HUES6 (cell line): ENCODE measurements around the gene EID1.
"Not testable (repeated sequence)": the region's sequence is repeated elsewhere in the genome, so short reads cannot be mapped to it uniquely, and the experiment has no call there.

Experiments used
- H3K27ac ChIP-seq: 2 replicates; pipeline ENCODE4 v1.7.0; 2013; ENCODE audit warnings: low read depth, mild to moderate bottlenecking, low read length, inconsistent platforms
- H3K27me3 ChIP-seq: 2 replicates; pipeline ENCODE4 v1.6.1; 2013; ENCODE audit warnings: low read length; ENCODE audit not compliant: control insufficient read depth, insufficient read depth
- H3K36me3 ChIP-seq: 2 replicates; pipeline ENCODE4 v1.6.1; 2013; ENCODE audit warnings: low read length; ENCODE audit not compliant: control insufficient read depth, insufficient read depth
- H3K4me1 ChIP-seq: 2 replicates; pipeline ENCODE4 v1.6.1; 2013; ENCODE audit warnings: low read length; ENCODE audit not compliant: control insufficient read depth, insufficient read depth
- H3K4me3 ChIP-seq: 2 replicates; pipeline ENCODE4 v1.5.1; 2013; ENCODE audit warnings: low read depth, low read length
- H3K9ac ChIP-seq: one replicate; pipeline ENCODE4 v1.6.1; 2013; ENCODE audit warnings: mild to moderate bottlenecking, low read length
- H3K9me3 ChIP-seq: 2 replicates; pipeline ENCODE4 v1.6.1; 2013; ENCODE audit warnings: low read depth, low read length; ENCODE audit not compliant: control insufficient read depth, insufficient read depth

Gene EID1

DNA sequence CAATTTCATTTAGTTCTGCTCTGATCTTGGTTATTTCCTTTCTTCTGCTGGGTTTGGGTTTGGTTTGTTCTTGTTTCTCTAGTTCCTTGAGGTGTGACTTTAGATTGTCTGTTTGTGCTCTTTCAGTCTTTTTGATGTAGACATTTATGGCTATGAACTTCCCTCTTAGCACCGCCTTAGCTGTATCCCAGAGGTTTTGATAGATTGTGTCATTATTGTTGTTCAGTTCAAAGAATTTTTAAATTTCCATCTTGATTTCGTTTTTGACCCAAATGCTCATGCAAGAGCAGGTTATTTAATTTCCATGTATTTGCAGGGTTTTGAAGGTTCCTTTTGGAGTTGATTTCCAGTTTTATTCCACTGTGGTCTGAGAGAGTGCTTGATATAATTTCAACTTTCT is 32.6 kb downstream of the EID1 start:
- H3K9ac ChIP-seq, H3K27me3 ChIP-seq, H3K36me3 ChIP-seq, H3K9me3 ChIP-seq, H3K27ac ChIP-seq, H3K4me1 ChIP-seq, H3K4me3 ChIP-seq: not testable (repeated sequence)

DNA sequence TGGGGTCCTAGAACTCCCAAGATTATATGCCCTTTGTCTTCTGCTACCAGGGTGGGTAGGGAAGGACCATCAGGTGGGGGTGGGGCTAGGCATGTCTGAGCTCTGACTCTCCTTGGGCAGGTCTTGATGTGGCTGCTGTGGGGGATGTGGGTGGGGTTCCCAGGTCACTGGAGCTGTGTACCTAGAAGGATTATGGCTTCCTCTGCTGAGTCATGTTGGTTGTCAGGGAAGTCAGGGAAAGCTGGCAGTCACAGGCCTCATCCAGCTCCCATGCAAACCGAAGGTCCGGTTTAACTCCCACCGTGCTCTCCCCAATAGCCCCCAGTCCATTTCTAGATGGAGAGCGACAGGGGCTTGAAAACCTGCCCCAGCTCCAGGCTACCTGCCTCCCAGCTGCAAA is 35.2 kb downstream of the EID1 start:
- Histone ChIP-seq H3K9me3 (no peaks in the 10 kb centered on the region), H3K9ac (no peak overlapping the region), H3K4me1 (no peaks in the 10 kb centered on the region; the same call in 1 of the 2 replicates), H3K27me3 (no peaks in the 10 kb centered on the region), H3K36me3 (no peaks in the 10 kb centered on the region), H3K4me3 (no peak overlapping the region), H3K27ac (no peak overlapping the region)

DNA sequence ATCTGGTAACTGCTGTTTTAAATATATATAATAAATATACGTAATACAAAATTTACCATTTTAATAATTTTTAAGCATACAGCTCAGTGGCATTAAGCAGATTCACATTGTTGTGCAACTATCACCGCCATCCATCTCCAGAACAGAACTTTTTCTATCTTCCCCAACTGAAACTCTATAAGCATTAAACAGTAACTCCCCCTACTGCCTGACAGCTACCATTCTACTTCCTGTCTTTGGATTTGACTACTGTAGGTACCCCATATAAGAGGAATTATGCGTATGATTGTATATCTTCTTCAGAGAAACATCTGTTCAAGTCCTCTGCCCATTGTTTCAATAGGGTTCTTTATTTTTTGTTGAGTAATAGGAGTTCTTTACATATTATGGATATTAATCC is 36.8 kb downstream of the EID1 start:
- no peak overlapping the region for H3K4me3 ChIP-seq
- no peaks in the 10 kb centered on the region for H3K9me3 ChIP-seq
- no peaks in the 10 kb centered on the region for H3K27me3 ChIP-seq
- H3K4me1 ChIP-seq = no peaks in the 10 kb centered on the region; the same call in 1 of the 2 replicates
- H3K36me3 ChIP-seq = no peaks in the 10 kb centered on the region
- no peak overlapping the region for H3K9ac ChIP-seq
- H3K27ac ChIP-seq = no peak overlapping the region

DNA sequence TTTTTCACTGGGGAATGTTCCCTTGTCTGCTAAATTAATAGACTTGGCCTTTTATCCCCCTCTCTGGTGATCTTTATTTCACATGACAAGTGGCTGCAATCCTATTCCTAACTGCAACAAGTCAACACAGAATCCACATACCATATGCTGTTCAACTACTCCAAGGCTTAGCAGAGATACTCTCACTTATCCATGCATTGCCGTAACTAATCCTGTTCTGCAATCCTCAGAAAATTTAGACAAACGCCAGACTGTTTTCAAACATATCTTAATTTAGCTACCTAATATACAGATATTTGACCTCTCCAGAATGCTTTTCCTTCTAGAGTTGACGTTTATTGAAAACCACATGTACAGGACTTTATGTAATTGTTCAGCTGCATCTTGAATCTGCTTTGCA is 37.9 kb downstream of the EID1 start:
- Histone ChIP-seq H3K9ac (no peak overlapping the region), H3K27me3 (no peaks in the 10 kb centered on the region), H3K36me3 (no peaks in the 10 kb centered on the region), H3K27ac (no peak overlapping the region), H3K9me3 (no peaks in the 10 kb centered on the region), H3K4me3 (no peak overlapping the region), H3K4me1 (no peaks in the 10 kb centered on the region; the same call in 1 of the 2 replicates)

DNA sequence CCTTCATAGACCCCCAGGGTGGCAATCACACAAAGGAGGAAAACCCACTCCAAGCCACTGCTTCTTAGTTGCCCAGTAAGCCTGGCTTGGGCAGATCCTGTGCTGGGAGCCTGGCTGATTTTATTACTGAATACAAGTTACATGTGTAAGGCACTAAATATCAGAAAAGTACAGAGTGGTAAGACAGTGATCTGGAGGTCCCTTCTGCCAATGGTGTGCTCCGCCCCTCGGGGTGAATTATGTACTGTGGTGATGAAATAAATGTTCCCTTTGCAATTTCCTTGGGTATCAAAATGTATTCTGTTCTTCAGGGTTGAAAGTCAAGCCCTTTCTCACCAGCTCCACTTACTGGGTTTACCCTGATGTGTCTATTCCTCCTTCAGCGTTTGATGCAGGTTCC is 38.8 kb downstream of the EID1 start:
- no peak overlapping the region for H3K27ac ChIP-seq
- no peaks in the 10 kb centered on the region for H3K36me3 ChIP-seq
- H3K4me3 ChIP-seq = no peak overlapping the region
- H3K9ac ChIP-seq = no peak overlapping the region
- no peaks in the 10 kb centered on the region for H3K9me3 ChIP-seq
- H3K4me1 ChIP-seq = no peaks in the 10 kb centered on the region; the same call in 1 of the 2 replicates
- H3K27me3 ChIP-seq = no peaks in the 10 kb centered on the region

DNA sequence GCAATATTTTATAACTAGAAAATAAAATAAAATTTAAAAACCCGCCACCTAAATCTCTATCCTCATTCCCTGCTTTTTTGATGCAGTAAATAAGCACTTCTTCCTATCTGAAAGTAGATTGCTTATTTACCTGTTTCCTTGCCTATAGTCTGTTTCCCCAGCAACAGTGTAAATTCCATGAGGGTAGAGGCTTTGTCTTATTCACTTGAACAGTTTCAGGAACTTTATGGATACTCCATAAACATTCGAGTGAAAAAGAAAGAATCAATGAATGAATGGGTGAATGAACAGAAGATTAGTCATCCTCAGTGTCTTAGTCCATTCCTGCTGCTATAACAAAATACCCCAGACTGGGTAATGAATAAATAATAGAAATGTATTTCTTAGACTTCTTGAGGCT is 44.1 kb downstream of the EID1 start:
- no peak overlapping the region for H3K4me3 ChIP-seq
- no peaks in the 10 kb centered on the region for H3K9me3 ChIP-seq
- no peaks in the 10 kb centered on the region for H3K4me1 ChIP-seq
- no peaks in the 10 kb centered on the region for H3K27me3 ChIP-seq
- H3K36me3 ChIP-seq = no peaks in the 10 kb centered on the region
- no peak overlapping the region for H3K9ac ChIP-seq
- no peak overlapping the region for H3K27ac ChIP-seq

DNA sequence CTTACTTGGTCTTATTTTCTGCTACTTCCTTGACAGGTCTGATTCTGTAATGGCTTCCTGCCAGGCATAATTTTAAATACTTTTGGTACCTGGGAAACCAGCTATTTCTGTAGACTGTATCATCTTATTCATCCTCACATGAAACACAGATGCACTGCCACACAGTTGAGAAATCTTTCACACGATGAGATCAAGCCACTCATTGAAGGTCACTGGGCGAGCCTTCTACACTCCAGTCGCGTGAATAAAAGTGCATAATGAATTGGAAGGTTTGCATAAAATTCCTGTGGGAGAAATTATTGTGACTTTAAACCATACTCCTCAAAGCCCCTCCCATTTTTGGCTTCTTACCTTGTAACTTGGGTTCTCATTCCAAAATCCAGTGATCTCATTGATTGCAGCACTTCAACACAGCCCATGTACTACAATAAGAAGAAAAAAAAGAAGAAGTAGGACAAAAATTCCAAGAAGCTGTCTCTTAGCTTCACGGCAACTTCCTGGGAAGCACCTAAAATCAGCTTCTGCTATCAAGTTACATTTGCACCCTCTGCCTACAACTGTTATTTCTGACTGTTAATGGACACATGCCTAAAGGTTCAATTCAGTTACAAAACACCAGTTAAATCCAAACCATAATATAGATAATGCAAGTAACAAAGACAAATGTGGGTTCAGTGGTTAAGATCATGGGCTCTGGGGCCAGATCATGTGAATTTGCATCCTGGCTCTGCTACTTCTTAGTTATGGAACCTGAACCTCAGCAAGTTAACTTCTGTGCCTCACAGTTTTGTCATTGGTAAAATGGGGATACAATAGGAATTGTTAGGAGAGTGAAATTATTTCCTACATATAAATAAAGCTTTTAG is 46.8 kb downstream of the EID1 start:
- Histone ChIP-seq H3K27me3 (no peaks in the 10 kb centered on the region), H3K27ac (no peak overlapping the region), H3K4me1 (no peaks in the 10 kb centered on the region), H3K9ac (no peak overlapping the region), H3K36me3 (no peaks in the 10 kb centered on the region), H3K4me3 (no peak overlapping the region), H3K9me3 (no peaks in the 10 kb centered on the region)

DNA sequence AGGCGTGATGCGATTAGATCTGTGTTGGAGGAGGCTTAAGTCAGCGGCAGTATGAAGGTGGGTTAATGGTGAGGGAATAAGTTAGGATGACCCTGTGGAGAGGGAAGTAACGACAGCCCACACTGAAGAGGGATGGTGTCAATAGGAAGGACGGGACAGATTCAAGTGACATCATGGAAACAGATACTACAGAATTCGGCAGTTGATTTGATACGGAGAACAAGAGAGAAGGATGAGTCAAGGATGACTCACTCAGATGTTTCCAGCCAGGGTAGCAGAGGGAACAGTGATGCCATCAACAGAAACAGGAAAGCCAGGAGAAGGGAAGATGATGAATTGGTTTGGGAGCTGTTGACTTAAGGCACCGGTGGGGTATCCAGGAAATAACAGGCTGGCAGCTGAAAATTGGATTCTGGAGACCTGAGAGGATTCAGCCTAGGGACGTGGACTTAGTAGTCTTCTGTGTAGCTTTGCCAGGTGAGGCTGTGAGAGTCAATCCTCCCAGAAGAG is 47.8 kb downstream of the EID1 start:
- Histone ChIP-seq H3K36me3 (no peaks in the 10 kb centered on the region), H3K9ac (no peak overlapping the region), H3K4me1 (no peaks in the 10 kb centered on the region), H3K4me3 (no peak overlapping the region), H3K27ac (no peak overlapping the region), H3K27me3 (no peaks in the 10 kb centered on the region), H3K9me3 (no peaks in the 10 kb centered on the region)

DNA sequence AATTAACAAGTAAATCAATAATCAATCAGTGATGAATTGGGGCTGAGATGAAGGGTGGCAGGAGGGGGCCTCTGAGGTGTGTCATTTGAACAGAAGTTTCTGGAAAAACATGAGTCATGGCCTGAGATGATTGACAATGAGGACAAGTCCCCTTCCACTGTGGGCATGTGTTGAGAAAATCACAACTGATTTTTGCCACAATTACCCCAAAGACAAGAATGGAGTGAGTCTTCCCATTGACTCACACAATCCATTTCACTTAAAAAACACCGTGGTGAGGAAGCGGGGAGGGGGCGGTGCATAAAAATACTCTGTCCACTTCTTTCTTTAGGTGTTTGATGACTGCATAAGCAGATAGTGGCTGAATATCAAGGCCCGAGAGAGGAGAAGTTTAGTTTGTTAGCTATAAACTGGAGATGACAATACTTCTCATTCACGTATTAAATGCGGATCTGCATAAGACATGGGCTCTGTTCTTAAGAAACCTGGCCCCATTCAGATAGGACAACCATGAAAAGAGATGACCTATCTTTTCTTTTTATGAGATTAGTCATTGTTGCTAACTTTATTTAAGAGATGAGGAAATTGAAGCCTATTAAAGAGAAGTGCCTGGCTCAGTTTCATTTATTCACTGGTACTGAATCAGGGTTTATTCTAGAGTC is 51.1 kb downstream of the EID1 start:
- Histone ChIP-seq H3K36me3 (no peaks in the 10 kb centered on the region), H3K27me3 (no peaks in the 10 kb centered on the region), H3K9me3 (no peaks in the 10 kb centered on the region), H3K4me3 (no peak overlapping the region), H3K4me1 (no peaks in the 10 kb centered on the region), H3K9ac (no peak overlapping the region), H3K27ac (no peak overlapping the region)

DNA sequence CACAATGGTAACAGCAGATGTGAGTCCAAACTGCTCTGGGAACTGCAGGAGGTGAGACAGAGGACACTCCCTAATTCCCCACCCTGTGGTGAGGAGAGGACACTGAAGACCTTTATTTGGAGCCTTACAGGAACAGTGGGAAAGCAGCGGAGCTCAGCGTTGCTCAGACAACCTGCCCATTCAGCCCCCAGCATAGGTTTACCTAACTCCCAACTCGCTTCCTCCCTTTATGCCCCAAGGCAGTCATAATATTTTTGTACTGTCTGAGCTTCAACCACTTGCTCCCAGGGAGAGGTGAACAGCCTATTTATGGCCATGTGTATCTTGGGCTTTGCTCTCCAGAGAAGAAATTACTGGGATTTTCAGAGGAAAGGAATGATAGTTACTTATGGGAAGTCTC is 51.7 kb downstream of the EID1 start:
- no peak overlapping the region for H3K4me3 ChIP-seq
- H3K9me3 ChIP-seq = no peaks in the 10 kb centered on the region
- H3K9ac ChIP-seq = no peak overlapping the region
- H3K27ac ChIP-seq = no peak overlapping the region
- no peaks in the 10 kb centered on the region for H3K4me1 ChIP-seq
- no peaks in the 10 kb centered on the region for H3K27me3 ChIP-seq
- no peaks in the 10 kb centered on the region for H3K36me3 ChIP-seq
